DND-41 (cell line): ENCODE measurements around the gene ITGB2.

ENCODE experiments used
- ATAC-seq: fragments of 200-7000 bp; cut with Tn5 transposase; 3 replicates; pipeline ENCODE4 v1.9.1; 2021; ENCODE audit warnings: low read depth; ENCODE audit not compliant: insufficient read depth
- DNase-seq: peaks from one replicate; pipeline ENCODE4 v3.0.0-alpha.2; 2020
- H2AFZ ChIP-seq: 2 replicates; pipeline ENCODE4 v1.6.0; 2012; ENCODE audit warnings: low read depth, low read length
- H3K27ac ChIP-seq: 2 replicates; pipeline ENCODE4 v1.5.1; 2012; ENCODE audit warnings: low read length, inconsistent platforms
- H3K27me3 ChIP-seq: fragments of 200-600 bp; sonication (generic); 2 replicates; pipeline ENCODE4 v1.6.0; 2012; ENCODE audit warnings: low read length, mild to moderate bottlenecking, inconsistent platforms; ENCODE audit not compliant: insufficient read depth, poor library complexity
- H3K36me3 ChIP-seq: 2 replicates; pipeline ENCODE4 v1.5.1; 2012; ENCODE audit warnings: low read length, inconsistent platforms; ENCODE audit not compliant: insufficient read depth
- H3K4me1 ChIP-seq: 2 replicates; pipeline ENCODE4 v1.5.1; 2012; ENCODE audit warnings: mild to moderate bottlenecking, low read length; ENCODE audit not compliant: insufficient read depth
- H3K4me2 ChIP-seq: 2 replicates; pipeline ENCODE4 v1.6.0; 2012; ENCODE audit warnings: mild to moderate bottlenecking, moderate library complexity, low read length, inconsistent platforms; ENCODE audit not compliant: insufficient read depth
- H3K4me3 ChIP-seq, 2 experiments: fragments of 200-600 bp in 1 of 2; shearing (Covaris generic) in 1 of 2; 2 replicates each; pipeline ENCODE4 v1.5.1; 2012 to 2016; ENCODE audit warnings: inconsistent platforms in 2 of 2, low read length in 2 of 2, mild to moderate bottlenecking in 2 of 2, low read depth in 1 of 2, moderate library complexity in 1 of 2
- H3K79me2 ChIP-seq: 2 replicates; pipeline ENCODE4 v1.6.0; 2012; ENCODE audit warnings: low read length, inconsistent platforms; ENCODE audit not compliant: insufficient read depth
- H3K9ac ChIP-seq: 2 replicates; pipeline ENCODE4 v1.6.0; 2012; ENCODE audit warnings: low read depth, mild to moderate bottlenecking, inconsistent platforms, low read length, moderate library complexity
- H3K9me3 ChIP-seq: 2 replicates; pipeline ENCODE4 v1.5.1; 2012; ENCODE audit warnings: low read length, moderate library complexity, mild to moderate bottlenecking, inconsistent platforms; ENCODE audit not compliant: insufficient read depth, severe bottlenecking
- H4K20me1 ChIP-seq: 2 replicates; pipeline ENCODE4 v1.6.0; 2012; ENCODE audit warnings: low read length; ENCODE audit not compliant: insufficient read depth
- CTCF ChIP-seq: IDR thresholded peaks from 2 replicates; pipeline ENCODE4 v1.5.1; 2012; ENCODE audit warnings: borderline replicate concordance, low read length, moderate library complexity, mild to moderate bottlenecking; ENCODE audit not compliant: poor library complexity, severe bottlenecking; ENCODE audit errors: extremely low read depth
- EZH2 ChIP-seq: IDR thresholded peaks from 3 replicates; pipeline ENCODE4 v1.6.1; 2012; ENCODE audit warnings: borderline replicate concordance, low read depth, mild to moderate bottlenecking, moderate library complexity, low read length, inconsistent platforms; ENCODE audit not compliant: severe bottlenecking

Gene ITGB2

GRCh38 chr21:44886113-44887075, 34.3 kb downstream of the ITGB2 start:
- H3K4me2 ChIP-seq = no peak overlapping the region
- H4K20me1 ChIP-seq = peaks cover 4% of the 10 kb centered on the region; the same call in 1 of the 2 replicates
- H3K36me3 ChIP-seq = peaks cover 53% of the 10 kb centered on the region
- ATAC-seq (no peak), DNase-seq (no peak)
- H3K9me3 ChIP-seq = no peaks in the 10 kb centered on the region
- no peak overlapping the region for H2AFZ ChIP-seq
- no peak overlapping the region for H3K9ac ChIP-seq
- no peak overlapping the region for H3K4me3 ChIP-seq
- H3K27ac ChIP-seq = no peak overlapping the region
- no peaks in the 10 kb centered on the region for H3K27me3 ChIP-seq
- no peaks in the 10 kb centered on the region for H3K79me2 ChIP-seq
- no peaks in the 10 kb centered on the region for H3K4me1 ChIP-seq
- TF ChIP-seq EZH2 (no peak), CTCF (no peak)

GRCh38 chr21:44885615-44886014, 35.1 kb downstream of the ITGB2 start:
- Histone ChIP-seq H4K20me1 (peaks cover 4% of the 10 kb centered on the region; the same call in 1 of the 2 replicates), H3K36me3 (peaks cover 47% of the 10 kb centered on the region), H3K4me1 (no peaks in the 10 kb centered on the region), H3K79me2 (no peaks in the 10 kb centered on the region), H3K4me2 (no peak overlapping the region), H3K9ac (no peak overlapping the region), H3K9me3 (no peaks in the 10 kb centered on the region), H2AFZ (no peak overlapping the region), H3K27me3 (no peaks in the 10 kb centered on the region), H3K4me3 (no peak overlapping the region), H3K27ac (no peak overlapping the region)
- DNase-seq (no peak), ATAC-seq (no peak)
- TF ChIP-seq EZH2 (no peak), CTCF (no peak)

DNA sequence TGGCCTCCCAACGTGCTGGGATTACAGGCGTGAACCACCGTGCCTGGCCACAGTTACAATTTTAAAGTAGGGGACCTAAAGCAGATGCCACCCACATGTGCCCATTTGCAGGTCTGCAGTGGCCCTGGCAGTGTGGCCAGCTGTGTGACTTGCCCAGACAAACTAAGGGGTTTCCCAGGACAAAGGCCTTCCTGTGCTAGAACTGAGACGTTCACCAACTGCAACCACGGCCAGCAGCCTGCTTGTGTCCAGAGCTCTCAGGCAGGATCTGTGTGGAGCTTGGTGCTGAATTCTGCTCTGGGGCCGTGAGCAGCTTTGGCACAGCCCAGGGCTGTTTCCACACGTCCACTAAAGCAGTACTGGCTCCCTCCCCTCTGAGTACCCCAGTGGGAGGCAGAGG, 36.6 kb downstream of the ITGB2 start:
- Histone ChIP-seq H3K79me2 (no peaks in the 10 kb centered on the region), H3K36me3 (peaks cover 34% of the 10 kb centered on the region), H3K4me2 (no peak overlapping the region), H3K9me3 (no peaks in the 10 kb centered on the region), H4K20me1 (no peaks in the 10 kb centered on the region), H3K27ac (no peak overlapping the region), H3K9ac (no peak overlapping the region), H3K4me1 (no peaks in the 10 kb centered on the region), H2AFZ (no peak overlapping the region), H3K4me3 (no peak overlapping the region), H3K27me3 (no peaks in the 10 kb centered on the region)
- TF ChIP-seq CTCF = no peak
- TF ChIP-seq EZH2 = no peak
- no peak for DNase-seq
- ATAC-seq = no peak
